ENCODE data around the gene DNAH10. TPM values are rescaled to one million over a fixed set of nuclear protein-coding genes. Genes with fewer than 3 reads are reported as not detected.

DNAH10 gene
- total RNA-seq, 1 experiment from 2014 or later: 0.17 TPM

- H3K56ac ChIP-seq (ENCODE audit: insufficient read length, low read depth, low read length): no peak overlapping the region
- no peak overlapping the region for H3T11ph ChIP-seq (ENCODE audit: low read length)
- no peaks in the 10 kb centered on the region; the same call in 1 of the 2 replicates for H3K27me3 ChIP-seq (ENCODE audit: insufficient read depth, low read length)
- H2BK20ac ChIP-seq (ENCODE audit: low read depth, low read length, poor library complexity, severe bottlenecking): no peak overlapping the region
- no peaks in the 10 kb centered on the region for H3K4me1 ChIP-seq (ENCODE audit: insufficient read depth, low read length)
- no peak overlapping the region for H3K4me2 ChIP-seq (ENCODE audit: insufficient read depth, insufficient read length, low read length)
- H3K9me3 Mint-ChIP-seq: peaks cover 4 to 7% of the 10 kb centered on the region in 2 experiments; a peak in 3 of 5 replicates
- no peak overlapping the region for H2BK12ac ChIP-seq (ENCODE audit: insufficient read length, low read depth, low read length)
- H2BK5ac ChIP-seq (ENCODE audit: insufficient read length, low read length): no peak overlapping the region
- TF ChIP-seq CTCF (conservative IDR thresholded peaks at IDR 0.05): peak; percentile 84
- H3K23me2 ChIP-seq (ENCODE audit: insufficient read length, low read depth, low read length, poor library complexity, severe bottlenecking): no peaks in the 10 kb centered on the region
- no peak overlapping the region for H3K9ac ChIP-seq (ENCODE audit: extremely low read depth, insufficient read length, low read length)
- no peak overlapping the region for H3K4ac ChIP-seq (ENCODE audit: low read depth, low read length)
- no peak overlapping the region for H2BK15ac ChIP-seq (ENCODE audit: low read depth, low read length)
- H4K20me1 ChIP-seq (ENCODE audit: control insufficient read depth, insufficient read depth, insufficient read length): no peaks in the 10 kb centered on the region
- no CpG with 5 or more reads among the region's 9 CpGs for WGBS (ENCODE audit: extremely low coverage, insufficient read length, low lambda C conversion rate)
- H4K5ac ChIP-seq (ENCODE audit: insufficient read length, low read depth, low read length): no peak overlapping the region
- H4K91ac ChIP-seq (ENCODE audit: insufficient read length, low read depth, low read length): no peak overlapping the region
- no peak overlapping the region for H2BK120ac ChIP-seq (ENCODE audit: low read depth, low read length, poor library complexity, severe bottlenecking)
- H3K14ac ChIP-seq (ENCODE audit: insufficient read depth, low read length): no peak overlapping the region
- H3K79me2 ChIP-seq (ENCODE audit: insufficient read depth, low read length): no peaks in the 10 kb centered on the region
- no peak overlapping the region for H3K23ac ChIP-seq (ENCODE audit: insufficient read length, low read depth, low read length)
- H3K27me3 Mint-ChIP-seq (ENCODE audit: low read depth): peaks cover 66% of the 10 kb centered on the region
- DNase-seq: peak; percentile 68
- no peak overlapping the region; a peak in 1 of 5 replicates for H3K4me3 Mint-ChIP-seq
- H3K79me1 ChIP-seq (ENCODE audit: insufficient read depth, low read depth, low read length, poor library complexity, severe bottlenecking): no peaks in the 10 kb centered on the region
- H3K9me3 ChIP-seq (ENCODE audit: control insufficient read depth, low read depth, low read length): no peaks in the 10 kb centered on the region
- no peak overlapping the region for H3K27ac Mint-ChIP-seq
- peaks cover 6 to 19% of the 10 kb centered on the region in 2 experiments for H3K4me1 Mint-ChIP-seq
- H4K8ac ChIP-seq (replicated peaks; ENCODE audit: insufficient read length, low read depth, low read length): no peak overlapping the region
- no peak overlapping the region for H3K18ac ChIP-seq (ENCODE audit: insufficient read length, low read depth, low read length)
- H2AFZ ChIP-seq (ENCODE audit: low read length): no peak overlapping the region
- H3K36me3 Mint-ChIP-seq (ENCODE audit: insufficient read depth in 1 of 3, low read depth in 3 of 3): peaks cover 0 to 5% (median 2%) of the 10 kb centered on the region in 3 experiments; a peak in 3 of 7 replicates
- no peak overlapping the region for H3K27ac ChIP-seq (ENCODE audit: insufficient read length, low read depth, low read length)
- no peak overlapping the region for H2AK5ac ChIP-seq (ENCODE audit: insufficient read length, low read length)
These were observed 143.3 kb downstream of the DNAH10 start for GRCh38 chr12:123905319-123905925.

All from H9 (cell line).